HPDE6-E6E7 (cell line): ENCODE results near the gene CCDC3.
"Not testable (repeated sequence)": the region's sequence is repeated elsewhere in the genome, so short reads cannot be mapped to it uniquely, and the experiment has no call there.

Source experiments
- DNase-seq: peaks from one replicate; pipeline ENCODE4 v3.0.0; 2011; ENCODE audit warnings: missing footprints; ENCODE audit errors: extremely low spot score

The CCDC3 gene

GRCh38 chr10:13001041-13001886 is at the start of gene CCDC3:
TSS of gene CCDC3 (minus strand) at chr10:13001713. CDS start at chr10:13001570, 143 bp downstream.
- no peak for DNase-seq

- no peak for DNase-seq
Observed at GRCh38 chr10:13051126-13051694, 49.7 kb upstream of the CCDC3 start.

- no peak for DNase-seq
Observed at GRCh38 chr10:13049774-13050420, 48.4 kb upstream of the CCDC3 start.

- no peak for DNase-seq
Observed at GRCh38 chr10:13048762-13049161, 47.2 kb upstream of the CCDC3 start.

- no peak for DNase-seq
Observed at GRCh38 chr10:13047529-13048206, 46.2 kb upstream of the CCDC3 start.

- no peak for DNase-seq
Observed at GRCh38 chr10:13046851-13047528, 45.5 kb upstream of the CCDC3 start.

- no peak for DNase-seq
Observed at GRCh38 chr10:13043520-13043919, 42.0 kb upstream of the CCDC3 start.

- no peak for DNase-seq
Observed at GRCh38 chr10:13039761-13040160, 38.2 kb upstream of the CCDC3 start.

- DNase-seq, result no peak
Observed at GRCh38 chr10:13038391-13038790, 36.9 kb upstream of the CCDC3 start.

- DNase-seq, result no peak
Observed at GRCh38 chr10:13037832-13038231, 36.3 kb upstream of the CCDC3 start.

GRCh38 chr10:13036841-13037240 is 35.3 kb upstream of the CCDC3 start:
- DNase-seq, result no peak

GRCh38 chr10:13035731-13036130 is 34.2 kb upstream of the CCDC3 start:
- not testable (repeated sequence) for DNase-seq

GRCh38 chr10:13026873-13027272 is 25.4 kb upstream of the CCDC3 start:
- no peak for DNase-seq

GRCh38 chr10:13023754-13024153 is 22.2 kb upstream of the CCDC3 start:
- no peak for DNase-seq

- no peak for DNase-seq
Observed at GRCh38 chr10:13019280-13019679, 17.8 kb upstream of the CCDC3 start.

GRCh38 chr10:13018171-13018570 is 16.7 kb upstream of the CCDC3 start:
- DNase-seq, result no peak

GRCh38 chr10:13016886-13017285 is 15.4 kb upstream of the CCDC3 start:
- no peak for DNase-seq

GRCh38 chr10:13016426-13016825 is 14.9 kb upstream of the CCDC3 start:
- DNase-seq, result no peak

- no peak for DNase-seq
Observed at GRCh38 chr10:13006037-13006436, 4.5 kb upstream of the CCDC3 start.

- no peak for DNase-seq
Observed at GRCh38 chr10:13003759-13004158, 2.2 kb upstream of the CCDC3 start.

- no peak for DNase-seq
Observed at GRCh38 chr10:13003004-13003403, 1.5 kb upstream of the CCDC3 start.

- DNase-seq, result no peak
Observed at GRCh38 chr10:13001887-13002212, 337 bp upstream of the CCDC3 start.
